ENCODE data around the gene GLI3. TPM values are rescaled to one million over a fixed set of nuclear protein-coding genes. Genes with fewer than 3 reads are reported as not detected.

Gene GLI3
- total and polyA plus RNA-seq, 2 of the 4 experiments (the other 2 are of a cell fraction): 1.3 to 3.9 TPM

DNA sequence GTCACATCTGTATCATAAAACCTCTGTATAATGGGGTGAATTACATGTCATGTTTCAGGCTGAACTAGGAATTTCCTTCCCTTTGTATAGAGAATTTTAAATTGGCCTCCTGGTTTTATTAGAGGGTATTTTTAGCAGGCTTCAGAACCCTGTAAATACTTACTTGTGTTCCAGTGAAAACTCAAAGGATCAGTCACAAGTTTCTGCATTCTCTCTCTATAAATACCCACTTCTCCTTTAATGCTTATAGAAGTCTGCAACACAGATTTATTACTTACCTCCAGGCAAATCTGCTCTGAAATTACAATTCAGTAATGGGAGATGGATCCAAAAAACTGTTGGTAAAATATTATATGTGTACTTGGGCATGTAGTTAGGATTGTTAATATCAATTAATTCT is 161.6 kb downstream of the GLI3 start:
- Histone ChIP-seq H4K5ac (ENCODE audit: low read depth, low read length) (no peak overlapping the region), H2AK9ac (replicated peaks; ENCODE audit: low read depth, low read length, poor library complexity) (no peak overlapping the region), H3K23ac (ENCODE audit: low read depth, low read length) (no peak overlapping the region), H3K79me1 (ENCODE audit: low read depth in 1 of 2, low read length in 2 of 2) (0 out of 4 replicates have a peak, but pooled peaks cover 0 to 10% of the 10 kb centered on the region in 2 experiments), H2BK120ac (ENCODE audit: low read depth, low read length) (no peak overlapping the region), H4K8ac (ENCODE audit: low read depth in 2 of 2, low read length in 2 of 2) (no peak overlapping the region), H3K36me3 (ENCODE audit: control insufficient read depth, insufficient read depth, low read length) (peaks cover 6% of the 10 kb centered on the region; the same call in 1 of the 2 replicates), H2AFZ (replicated peaks; ENCODE audit: low read length, poor library complexity) (no peak overlapping the region), H2BK15ac (ENCODE audit: low read depth, low read length) (no peak overlapping the region), H3K56ac (ENCODE audit: extremely low read depth, insufficient read depth, low read length) (no peak overlapping the region), H3K9me1 (ENCODE audit: insufficient read depth, low read length) (peaks cover 2% of the 10 kb centered on the region; the same call in 1 of the 2 replicates), H3K14ac (replicated peaks; ENCODE audit: low read depth, low read length) (no peak overlapping the region), H3K18ac (ENCODE audit: low read depth, low read length) (no peak overlapping the region), H3K9ac (ENCODE audit: low read depth, low read length) (no peak overlapping the region), H4K20me1 (ENCODE audit: insufficient read depth, low read length) (no peaks in the 10 kb centered on the region), H3K9me3 (ENCODE audit: control insufficient read depth, insufficient read depth, low read length) (no peaks in the 10 kb centered on the region), H2BK5ac (ENCODE audit: low read depth, low read length, poor library complexity, severe bottlenecking) (no peak overlapping the region), H4K91ac (ENCODE audit: insufficient read depth, low read depth, low read length) (no peak overlapping the region), H3K4me2 (ENCODE audit: low read depth, low read length) (no peak overlapping the region), H3K27ac (ENCODE audit: insufficient read depth, low read length) (no peak overlapping the region), H3K4me1 (ENCODE audit: control insufficient read depth, insufficient read depth, low read length) (no peaks in the 10 kb centered on the region; the same call in 1 of the 2 replicates), H2AK5ac (ENCODE audit: low read depth, low read length) (no peak overlapping the region), H2BK20ac (ENCODE audit: low read depth, low read length) (no peak overlapping the region), H3K4me3 (ENCODE audit: insufficient read depth, low read depth, low read length) (no peak overlapping the region), H3K4ac (ENCODE audit: low read depth, low read length) (no peak overlapping the region), H3K27me3 (ENCODE audit: control insufficient read depth, insufficient read depth, low read length) (no peaks in the 10 kb centered on the region)
- dilution Hi-C loops (cut with HindIII; ENCODE audit: low sequenced_read_pairs, unreplicated experiment): no loop called here
- ChIA-PET POLR2A (ENCODE audit: unreplicated experiment) (no interaction called here), CTCF (no interaction called here)
- no peak for ATAC-seq (ENCODE audit: low read depth)
- no TSS peak for BruUV-seq (replicated peaks)
- no peak for DNase-seq
- TF ChIP-seq ELK1 (IDR thresholded peaks at IDR 0.05; ENCODE audit: borderline replicate concordance, low read depth, low read length) (no peak), RFX5 (IDR thresholded peaks at IDR 0.05; ENCODE audit: low read depth, low read length) (no peak), FOS (IDR thresholded peaks at IDR 0.05; ENCODE audit: low read depth, low read length) (no peak), MXI1 (IDR thresholded peaks at IDR 0.05; ENCODE audit: borderline replicate concordance, low read depth, low read length) (no peak), RCOR1 (IDR thresholded peaks at IDR 0.05; ENCODE audit: insufficient replicate concordance, low read length) (no peak), NFE2L2 (IDR thresholded peaks at IDR 0.05; ENCODE audit: low read depth, low read length) (no peak), BHLHE40 (IDR thresholded peaks at IDR 0.05; ENCODE audit: low read depth, low read length) (no peak), POLR2A (IDR thresholded peaks at IDR 0.05; ENCODE audit: low read depth, low read length) (no peak), CEBPB (IDR thresholded peaks at IDR 0.05; ENCODE audit: low read depth, low read length) (no peak), RAD21 (IDR thresholded peaks at IDR 0.05; ENCODE audit: low read length) (no peak), MAFK (IDR thresholded peaks at IDR 0.05; ENCODE audit: low read depth, low read length) (no peak), CHD1 (IDR thresholded peaks at IDR 0.05; ENCODE audit: low read depth, low read length) (no peak), MAZ (IDR thresholded peaks at IDR 0.05; ENCODE audit: borderline replicate concordance, low read depth, low read length) (no peak)
- TF ChIP-seq, protein P1, sequence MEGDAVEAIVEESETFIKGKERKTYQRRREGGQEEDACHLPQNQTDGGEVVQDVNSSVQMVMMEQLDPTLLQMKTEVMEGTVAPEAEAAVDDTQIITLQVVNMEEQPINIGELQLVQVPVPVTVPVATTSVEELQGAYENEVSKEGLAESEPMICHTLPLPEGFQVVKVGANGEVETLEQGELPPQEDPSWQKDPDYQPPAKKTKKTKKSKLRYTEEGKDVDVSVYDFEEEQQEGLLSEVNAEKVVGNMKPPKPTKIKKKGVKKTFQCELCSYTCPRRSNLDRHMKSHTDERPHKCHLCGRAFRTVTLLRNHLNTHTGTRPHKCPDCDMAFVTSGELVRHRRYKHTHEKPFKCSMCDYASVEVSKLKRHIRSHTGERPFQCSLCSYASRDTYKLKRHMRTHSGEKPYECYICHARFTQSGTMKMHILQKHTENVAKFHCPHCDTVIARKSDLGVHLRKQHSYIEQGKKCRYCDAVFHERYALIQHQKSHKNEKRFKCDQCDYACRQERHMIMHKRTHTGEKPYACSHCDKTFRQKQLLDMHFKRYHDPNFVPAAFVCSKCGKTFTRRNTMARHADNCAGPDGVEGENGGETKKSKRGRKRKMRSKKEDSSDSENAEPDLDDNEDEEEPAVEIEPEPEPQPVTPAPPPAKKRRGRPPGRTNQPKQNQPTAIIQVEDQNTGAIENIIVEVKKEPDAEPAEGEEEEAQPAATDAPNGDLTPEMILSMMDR (conservative IDR thresholded peaks at IDR 0.05; ENCODE audit: low read depth, low read length): no peak
- intact Hi-C loops (cut with micrococcal nuclease): no loop called here
- in situ Hi-C loops (cut with MboI; ENCODE audit: low sequenced_read_pairs): no loop called here

All from IMR-90 (cell line).